Testis (tissue), 3 donors: ENCODE results near the gene ETV7. TPM values are rescaled to one million over a fixed set of nuclear protein-coding genes. Genes with fewer than 3 reads are reported as not detected.
"Not testable (repeated sequence)": the region's sequence is repeated elsewhere in the genome, so short reads cannot be mapped to it uniquely, and the experiment has no call there.

Experiments used
- DNase-seq: peaks from one replicate; pipeline ENCODE4 v3.0.0-alpha.2; 2019
- H3K27ac ChIP-seq, 2 donors: fragments of 200-600 bp; sonication (generic); one replicate each; pipeline ENCODE4 v1.5.1; 2019
- H3K27me3 ChIP-seq: fragments of 200-600 bp; sonication (generic); one replicate; pipeline ENCODE4 v1.5.1; 2019
- H3K36me3 ChIP-seq: fragments of 200-600 bp; sonication (generic); one replicate; pipeline ENCODE4 v1.5.1; 2017; ENCODE audit warnings: low read depth; ENCODE audit errors: missing control alignments
- H3K4me1 ChIP-seq: fragments of 200-600 bp; sonication (generic); one replicate; pipeline ENCODE4 v1.5.1; 2019
- H3K4me3 ChIP-seq, 2 donors: fragments of 200-600 bp; sonication (generic); one replicate each; pipeline ENCODE4 v1.5.1; 2017 to 2019
- H3K9me3 ChIP-seq: fragments of 200-600 bp; sonication (generic); one replicate; pipeline ENCODE4 v1.5.1; 2017
- CTCF ChIP-seq, 3 experiments: fragments of 450-650 bp in 2 of 3; fragments of 200-600 bp in 1 of 3; sonication (generic) in 1 of 3; IDR thresholded peaks; one replicate each; pipeline ENCODE4 v1.5.1; 2016 to 2019; ENCODE audit warnings: antibody characterized with exemption in 3 of 3, mild to moderate bottlenecking in 2 of 3, moderate library complexity in 1 of 3
- POLR2A ChIP-seq: fragments of 450-650 bp; IDR thresholded peaks from one replicate; pipeline ENCODE4 v1.6.1; 2017; ENCODE audit warnings: antibody characterized with exemption, mild to moderate bottlenecking, moderate library complexity
- WGBS, 2 donors: methylation state at CpG; one replicate each; pipeline ENCODE4 v1.1.5; 2018; 5-methylcytosine and 5-hydroxymethylcytosine counted together
- intact Hi-C: fragments of 100-400 bp; cut with DNase I; formaldehyde crosslinking; loops from one replicate; pipeline ENCODE4 v1.15.1; 2023; ENCODE audit warnings: low total_unique reads
- polyA plus RNA-seq: library from polyadenylated mRNA; stranded (reverse); fragments of 350-450 nt; fragmentation: Illumina TruSeq; extraction: RNeasy Lipid Tissue Mini Kit (QIAGEN cat#74804); gene quantifications from one replicate; pipeline ENCODE4 v1.2.3, GENCODE V29; 2014; ENCODE audit warnings: low read depth, low replicate concordance; ENCODE audit not compliant: insufficient read depth
- total RNA-seq, 2 donors: library from RNA; depleted of rRNA; stranded (reverse); fragments of >200 nt; gene quantifications; one replicate each; pipeline ENCODE4 v1.2.3, GENCODE V29; 2016

ETV7 gene
- total and polyA plus RNA-seq, 3 donors from 2014 or later: 0.68 to 2.2 (median 1.3) TPM

DNA sequence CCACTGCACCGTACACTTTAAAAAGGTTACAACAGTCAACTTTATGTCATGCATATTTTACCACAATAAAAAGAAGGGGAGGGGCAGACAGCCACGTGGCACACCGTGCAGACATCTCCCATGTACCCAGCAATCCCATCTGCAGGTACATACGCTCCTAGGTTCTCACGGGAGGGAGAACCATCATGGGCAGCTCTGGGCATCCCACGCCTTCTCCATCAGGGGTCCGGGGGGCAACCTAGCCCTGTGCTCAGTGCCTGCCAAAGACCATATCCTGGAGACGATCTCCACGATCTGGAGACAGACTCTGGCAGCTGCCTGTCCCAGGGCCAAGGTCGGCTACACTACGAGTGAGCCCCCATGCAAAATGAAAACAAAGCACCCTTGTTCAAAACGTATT lies 48.3 kb downstream of the ETV7 start:
- intact Hi-C loops: no loop called here
- TF ChIP-seq POLR2A: no peak
- no peak for TF ChIP-seq CTCF (IDR thresholded peaks at IDR 0.05)
- 71 to 78% methylated on average over 12 of the region's 12 CpGs for WGBS, 2 donors
- H3K4me3 ChIP-seq: no peak overlapping the region
- H3K36me3 ChIP-seq: no peaks in the 10 kb centered on the region
- no peak for DNase-seq
- no peaks in the 10 kb centered on the region for H3K27me3 ChIP-seq
- H3K27ac ChIP-seq: no peak overlapping the region
- H3K9me3 ChIP-seq: no peaks in the 10 kb centered on the region
- H3K4me1 ChIP-seq: peaks cover 21% of the 10 kb centered on the region

- WGBS, 2 donors: 0 to 100% methylated on average over 1 of the region's 1 CpG
- DNase-seq, H3K27me3 ChIP-seq: not testable (repeated sequence)
Measured at GRCh38 chr6:36338223-36338622, 49.2 kb downstream of the ETV7 start.

GRCh38 chr6:36337814-36338213 lies 49.7 kb downstream of the ETV7 start:
- TF ChIP-seq CTCF (IDR thresholded peaks at IDR 0.05): no peak
- TF ChIP-seq POLR2A: no peak
- peaks cover 30% of the 10 kb centered on the region for H3K4me1 ChIP-seq
- no peaks in the 10 kb centered on the region for H3K27me3 ChIP-seq
- no peak overlapping the region for H3K4me3 ChIP-seq
- no peaks in the 10 kb centered on the region for H3K36me3 ChIP-seq
- DNase-seq: no peak
- H3K9me3 ChIP-seq: no peaks in the 10 kb centered on the region
- WGBS, 2 donors: 94 to 97% methylated on average over 1 of the region's 1 CpG
- intact Hi-C loops: no loop called here
- no peak overlapping the region for H3K27ac ChIP-seq

More at GRCh38 chr6:36338223-36338622, 49.2 kb downstream of the ETV7 start:
- H3K4me1 ChIP-seq: peaks cover 30% of the 10 kb centered on the region
- H3K9me3 ChIP-seq, H3K36me3 ChIP-seq, intact Hi-C loops, H3K4me3 ChIP-seq, H3K27ac ChIP-seq: not testable (repeated sequence)

DNA sequence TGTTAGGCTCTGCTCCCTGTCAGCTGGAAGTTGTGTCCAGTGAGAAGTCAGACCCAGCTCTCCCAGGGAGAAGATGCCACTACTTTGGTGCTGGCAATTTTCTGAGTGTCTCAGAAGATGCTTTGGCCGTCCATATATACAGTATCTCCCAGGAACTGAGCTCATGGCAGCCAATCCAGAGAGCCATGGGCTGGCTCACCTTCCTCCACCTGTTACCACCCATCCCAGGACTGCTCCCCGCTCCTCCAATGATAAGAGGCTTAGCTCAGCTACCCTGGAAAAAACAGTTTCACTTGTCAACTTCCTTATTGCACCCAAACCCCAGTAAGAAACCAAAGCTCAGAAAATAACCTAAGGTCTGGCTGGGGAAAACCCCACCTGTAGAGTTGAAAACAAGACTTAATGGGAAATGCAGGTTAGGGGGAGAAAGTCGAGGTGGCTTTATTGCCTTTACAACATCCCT lies 50.7 kb downstream of the ETV7 start, which contains the start of gene BNIP5:
TSS of gene BNIP5 (minus strand) at position 110 of the 463 bp plus-strand sequence. CDS start 6,198 bp downstream, outside the sequence.
- Histone ChIP-seq H3K36me3 (no peaks in the 10 kb centered on the region), H3K4me3 (no peak within 1 kb of the TSS), H3K9me3 (no peaks in the 10 kb centered on the region), H3K4me1 (peaks cover 30% of the 10 kb centered on the region), H3K27me3 (no peaks in the 10 kb centered on the region), H3K27ac (no peak within 1 kb of the TSS)
- DNase-seq: no peak
- TF ChIP-seq CTCF (IDR thresholded peaks at IDR 0.05): no peak
- TF ChIP-seq POLR2A: no peak
- intact Hi-C loops: no loop called here
- 79 to 86% methylated on average over 3 of the region's 3 CpGs for WGBS, 2 donors

DNA sequence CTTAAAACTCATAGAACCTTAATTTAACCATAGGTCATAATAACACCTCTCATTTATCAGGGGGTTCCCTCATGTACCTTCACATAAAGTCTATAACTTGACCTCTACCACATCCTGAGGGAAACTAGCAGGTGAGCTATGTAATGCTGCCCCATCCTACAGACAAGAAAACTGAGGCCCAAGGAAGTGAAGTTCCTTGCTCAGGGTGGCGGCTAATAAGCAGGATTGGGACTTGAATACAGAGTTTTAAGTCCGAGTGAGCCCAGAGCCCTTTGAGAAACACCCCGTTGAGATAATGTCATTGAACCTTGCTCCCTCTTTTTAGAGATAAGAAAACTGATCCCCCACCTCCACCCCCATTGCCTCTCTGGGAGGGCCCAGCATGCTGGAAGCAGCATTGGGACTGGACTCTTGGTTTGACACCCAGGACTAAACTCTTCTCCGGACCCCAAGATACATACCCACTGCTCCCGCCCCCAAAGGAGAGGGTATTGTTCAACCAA lies 51.2 kb downstream of the ETV7 start:
- no peak for DNase-seq
- Histone ChIP-seq H3K36me3 (no peaks in the 10 kb centered on the region), H3K9me3 (no peaks in the 10 kb centered on the region), H3K4me1 (peaks cover 30% of the 10 kb centered on the region), H3K4me3 (no peak overlapping the region), H3K27ac (no peak overlapping the region), H3K27me3 (no peaks in the 10 kb centered on the region)
- WGBS, 2 donors: 89 to 95% methylated on average over 5 of the region's 5 CpGs
- TF ChIP-seq POLR2A: no peak
- TF ChIP-seq CTCF (IDR thresholded peaks at IDR 0.05): no peak
- intact Hi-C loops: no loop called here
